Natural killer cell (primary cell): ENCODE data around the gene GRIFIN. TPM values are rescaled to one million over a fixed set of nuclear protein-coding genes. Genes with fewer than 3 reads are reported as not detected.

Source experiments
- ATAC-seq, 3 donors: fragments of 150-1000 bp in 2 of 3; fragments of 200-7000 bp in 1 of 3; cut with Tn5 transposase; 1 replicate in 1 of 3; 2 replicates in 2 of 3; pipeline ENCODE4 v1.10.0; 2021; ENCODE audit warnings: mild to moderate bottlenecking in 2 of 3, moderate library complexity in 2 of 3
- DNase-seq, 2 donors: peaks; one replicate each; pipeline versions ENCODE4 v3.0.0 to v3.0.0-alpha.2; 2013 to 2021; ENCODE audit warnings: mixed read lengths in 1 of 2
- H3K27ac ChIP-seq: one replicate; pipeline ENCODE4 v1.5.1; 2013; ENCODE audit warnings: mild to moderate bottlenecking, low read length
- H3K27me3 ChIP-seq: one replicate; pipeline ENCODE4 v1.6.1; 2013; ENCODE audit warnings: low read length; ENCODE audit not compliant: control insufficient read depth, insufficient read depth
- H3K36me3 ChIP-seq: one replicate; pipeline ENCODE4 v1.6.1; 2013; ENCODE audit warnings: low read length; ENCODE audit not compliant: control insufficient read depth, insufficient read depth
- H3K4me1 ChIP-seq: one replicate; pipeline ENCODE4 v1.6.1; 2013; ENCODE audit warnings: low read length; ENCODE audit not compliant: control insufficient read depth, insufficient read depth
- H3K4me3 ChIP-seq: one replicate; pipeline ENCODE4 v1.5.1; 2013; ENCODE audit warnings: low read length
- H3K9me3 ChIP-seq: one replicate; pipeline ENCODE4 v1.6.1; 2013; ENCODE audit warnings: low read length; ENCODE audit not compliant: control insufficient read depth, insufficient read depth
- H3K27ac Mint-ChIP-seq, 2 donors: one replicate each; pipeline ENCODE4 v1.8.0; 2022; ENCODE audit warnings: mild to moderate bottlenecking in 2 of 2, mixed read lengths in 2 of 2, moderate library complexity in 1 of 2
- H3K27me3 Mint-ChIP-seq, 2 donors: one replicate each; pipeline ENCODE4 v1.8.0; 2022; ENCODE audit warnings: low read depth in 2 of 2, mixed read lengths in 2 of 2
- H3K36me3 Mint-ChIP-seq: one replicate; pipeline ENCODE4 v1.8.0; 2022; ENCODE audit warnings: mixed read lengths
- H3K4me1 Mint-ChIP-seq, 2 donors: one replicate each; pipeline ENCODE4 v1.8.0; 2022; ENCODE audit warnings: mixed read lengths in 2 of 2
- H3K4me3 Mint-ChIP-seq: one replicate; pipeline ENCODE4 v1.8.0; 2022; ENCODE audit warnings: mild to moderate bottlenecking, moderate library complexity, mixed read lengths
- H3K9me3 Mint-ChIP-seq, 2 donors: one replicate each; pipeline ENCODE4 v1.8.0; 2022; ENCODE audit warnings: mixed read lengths in 2 of 2
- CTCF ChIP-seq: fragments of 200-600 bp; IDR thresholded peaks from one replicate; pipeline ENCODE4 v1.8.0; 2022; ENCODE audit warnings: antibody characterized with exemption
- WGBS: methylation state at CpG from one replicate; pipeline ENCODE4 v1.1.7; 2013; ENCODE audit warnings: missing lambda C conversion rate; ENCODE audit not compliant: insufficient coverage; 5-methylcytosine and 5-hydroxymethylcytosine counted together
- intact Hi-C: fragments of 100-400 bp; cut with micrococcal nuclease; formaldehyde crosslinking; loops from one replicate; pipeline ENCODE4 v1.14.2; 2022
- total RNA-seq, 4 donors: library from RNA; stranded (reverse); fragments of 120-200 nt in 1 of 4; gene quantifications; one replicate each; pipeline versions ENCODE4 v1.2.3 to v1.2.4, GENCODE V29; 2013 to 2022

GRIFIN gene
- total RNA-seq, 3 donors from 2014 or later (not counting 1 experiment from before 2014, with no cell fraction given) = not detected

- H3K9me3 Mint-ChIP-seq = no peaks in the 10 kb centered on the region
- 38% methylated on average over 12 of the region's 12 CpGs for WGBS
- H3K4me3 ChIP-seq = no peak overlapping the region
- peaks cover 69% of the 10 kb centered on the region for H3K4me1 ChIP-seq
- H3K4me3 Mint-ChIP-seq = peak overlapping the region; percentile 83
- intact Hi-C loops = loop anchor here (5.0 kb wide), 1 partner anchor 95 kb away; no protein-coding TSS in a partner anchor
- DNase-seq (peak; percentile 58 to 77), ATAC-seq (peak; percentile 35 to 49 (median 37))
- H3K27ac Mint-ChIP-seq = peak overlapping the region in 1 of 2 donors; percentile 95
- no peaks in the 10 kb centered on the region for H3K36me3 ChIP-seq
- no peaks in the 10 kb centered on the region for H3K9me3 ChIP-seq
- no peaks in the 10 kb centered on the region for H3K27me3 Mint-ChIP-seq
- no peaks in the 10 kb centered on the region for H3K36me3 Mint-ChIP-seq
- no peak for TF ChIP-seq CTCF
- H3K27ac ChIP-seq = peak overlapping the region; percentile 90
- H3K27me3 ChIP-seq = no peaks in the 10 kb centered on the region
- peaks cover 37 to 58% of the 10 kb centered on the region in 2 donors for H3K4me1 Mint-ChIP-seq
Measured at GRCh38 chr7:2512179-2512661, 36.0 kb upstream of the GRIFIN start.

GRCh38 chr7:2511769-2512168 lies 35.6 kb upstream of the GRIFIN start:
- H3K9me3 ChIP-seq = no peaks in the 10 kb centered on the region
- WGBS = 16% methylated on average over 18 of the region's 18 CpGs
- Mint-ChIP-seq H3K4me3 (peak overlapping the region; percentile 83), H3K4me1 (peaks cover 37 to 58% of the 10 kb centered on the region in 2 donors), H3K27ac (peak overlapping the region in 1 of 2 donors; percentile 95), H3K36me3 (no peaks in the 10 kb centered on the region), H3K9me3 (no peaks in the 10 kb centered on the region), H3K27me3 (no peaks in the 10 kb centered on the region)
- ATAC-seq = no peak
- no peaks in the 10 kb centered on the region for H3K36me3 ChIP-seq
- H3K27me3 ChIP-seq = no peaks in the 10 kb centered on the region
- DNase-seq = no peak
- peaks cover 69% of the 10 kb centered on the region for H3K4me1 ChIP-seq
- no peak overlapping the region for H3K4me3 ChIP-seq
- peak overlapping the region; percentile 90 for H3K27ac ChIP-seq
- intact Hi-C loops = loop anchor here (1.0 to 5.0 kb wide), 2 partner anchors 44 to 94 kb away; partner anchors contain the start of gene BRAT1
- TF ChIP-seq CTCF = no peak

GRCh38 chr7:2510909-2511768 lies 34.9 kb upstream of the GRIFIN start:
- ATAC-seq (peak; percentile 63 to 77 (median 65)), DNase-seq (peak; percentile 77 to 78)
- peak overlapping the region; percentile 90 for H3K27ac ChIP-seq
- TF ChIP-seq CTCF = no peak
- H3K27ac Mint-ChIP-seq = peak overlapping the region in 1 of 2 donors; percentile 95
- no peaks in the 10 kb centered on the region for H3K36me3 Mint-ChIP-seq
- no peaks in the 10 kb centered on the region for H3K9me3 Mint-ChIP-seq
- peaks cover 37 to 58% of the 10 kb centered on the region in 2 donors for H3K4me1 Mint-ChIP-seq
- peak overlapping the region; percentile 85 for H3K4me3 Mint-ChIP-seq
- no peaks in the 10 kb centered on the region for H3K36me3 ChIP-seq
- intact Hi-C loops = loop anchor here (1.0 to 5.0 kb wide), 2 partner anchors 44 to 94 kb away; partner anchors contain the start of gene BRAT1
- 4% methylated on average over 25 of the region's 27 CpGs for WGBS
- H3K4me3 ChIP-seq = peak overlapping the region; percentile 19
- H3K4me1 ChIP-seq = peaks cover 69% of the 10 kb centered on the region
- no peaks in the 10 kb centered on the region for H3K9me3 ChIP-seq
- H3K27me3 Mint-ChIP-seq = no peaks in the 10 kb centered on the region
- no peaks in the 10 kb centered on the region for H3K27me3 ChIP-seq
